Memory B cell (primary cell): ENCODE results near the gene NAA38.
"Not testable (repeated sequence)": the region's sequence is repeated elsewhere in the genome, so short reads cannot be mapped to it uniquely, and the experiment has no call there.

Experiments used
- ATAC-seq: fragments of 150-1000 bp; cut with Tn5 transposase; 2 replicates; pipeline ENCODE4 v1.10.0; 2021; ENCODE audit warnings: low read depth, mild to moderate bottlenecking, moderate library complexity
- DNase-seq, 2 donors: peaks; one replicate each; pipeline ENCODE4 v3.0.0; 2022; ENCODE audit warnings: low spot score in 2 of 2
- H3K27ac Mint-ChIP-seq: one replicate; pipeline ENCODE4 v1.8.0; 2022; ENCODE audit warnings: mild to moderate bottlenecking, moderate library complexity, mixed read lengths
- H3K27me3 Mint-ChIP-seq: one replicate; pipeline ENCODE4 v1.8.0; 2022; ENCODE audit warnings: mixed read lengths
- H3K36me3 Mint-ChIP-seq: one replicate; pipeline ENCODE4 v1.8.0; 2022; ENCODE audit warnings: mild to moderate bottlenecking, mixed read lengths
- H3K4me1 Mint-ChIP-seq: one replicate; pipeline ENCODE4 v1.8.0; 2022; ENCODE audit warnings: mixed read lengths
- H3K4me3 Mint-ChIP-seq: one replicate; pipeline ENCODE4 v1.8.0; 2022; ENCODE audit warnings: mild to moderate bottlenecking, moderate library complexity, mixed read lengths
- H3K9me3 Mint-ChIP-seq: one replicate; pipeline ENCODE4 v1.8.0; 2022; ENCODE audit warnings: mixed read lengths

Gene NAA38

GRCh38 chr17:7820231-7820630 is 37.1 kb downstream of the NAA38 start:
- Mint-ChIP-seq H3K4me3 (no peak overlapping the region), H3K27me3 (peaks cover 6% of the 10 kb centered on the region), H3K27ac (no peak overlapping the region), H3K36me3 (no peaks in the 10 kb centered on the region), H3K9me3 (no peaks in the 10 kb centered on the region), H3K4me1 (no peaks in the 10 kb centered on the region)
- ATAC-seq = no peak
- DNase-seq = no peak

DNA sequence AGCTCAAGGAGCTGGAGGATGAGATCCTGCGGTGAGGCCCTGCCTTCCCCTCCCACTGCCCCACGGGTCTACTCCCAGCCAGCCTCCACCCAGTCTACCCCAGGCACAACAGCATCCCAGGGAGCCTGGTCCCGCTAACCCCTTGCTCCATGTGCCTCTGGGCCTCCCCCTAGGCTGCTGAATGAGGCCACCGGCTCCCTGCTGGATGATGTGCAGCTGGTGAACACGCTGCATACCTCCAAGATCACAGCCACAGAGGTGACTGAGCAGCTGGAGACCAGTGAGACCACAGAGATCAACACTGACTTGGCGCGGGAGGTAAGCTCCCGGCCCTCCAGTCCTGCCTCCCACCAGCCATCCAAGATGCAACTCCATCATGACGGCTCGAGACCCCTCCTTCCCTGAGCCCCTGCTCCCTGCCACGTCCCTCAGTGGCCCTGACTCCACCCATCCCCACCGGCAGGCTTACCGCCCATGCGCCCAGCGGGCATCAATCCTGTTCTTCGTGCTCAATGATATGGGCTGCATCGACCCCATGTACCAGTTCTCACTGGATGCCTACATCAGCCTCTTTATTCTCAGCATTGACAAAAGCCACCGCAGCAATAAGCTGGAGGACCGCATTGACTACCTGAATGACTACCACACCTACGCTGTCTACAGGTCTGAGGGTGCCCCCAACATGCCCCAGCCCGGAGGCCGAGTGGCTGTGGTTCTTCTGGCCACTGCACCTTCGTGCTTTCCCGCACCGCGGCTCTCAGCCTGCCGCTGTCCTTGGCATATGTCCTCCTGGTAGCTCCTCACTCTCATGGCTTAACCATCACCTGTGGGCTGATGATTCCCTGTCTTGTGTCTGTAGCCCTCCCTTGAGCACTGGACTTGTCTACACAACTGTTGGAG is 38.4 kb downstream of the NAA38 start:
- no peaks in the 10 kb centered on the region for H3K4me1 Mint-ChIP-seq
- H3K27ac Mint-ChIP-seq = no peak overlapping the region
- no peak for DNase-seq
- no peak overlapping the region for H3K4me3 Mint-ChIP-seq
- H3K27me3 Mint-ChIP-seq = peaks cover 6% of the 10 kb centered on the region
- no peak for ATAC-seq
- H3K36me3 Mint-ChIP-seq = no peaks in the 10 kb centered on the region
- no peaks in the 10 kb centered on the region for H3K9me3 Mint-ChIP-seq

- H3K4me1 Mint-ChIP-seq = no peaks in the 10 kb centered on the region
- H3K4me3 Mint-ChIP-seq = no peak overlapping the region
- no peak for ATAC-seq
- H3K27ac Mint-ChIP-seq = no peak overlapping the region
- DNase-seq = no peak
- H3K36me3 Mint-ChIP-seq = no peaks in the 10 kb centered on the region
- peaks cover 4% of the 10 kb centered on the region for H3K27me3 Mint-ChIP-seq
- no peaks in the 10 kb centered on the region for H3K9me3 Mint-ChIP-seq
Measured at GRCh38 chr17:7818026-7818425, 39.3 kb downstream of the NAA38 start.

DNA sequence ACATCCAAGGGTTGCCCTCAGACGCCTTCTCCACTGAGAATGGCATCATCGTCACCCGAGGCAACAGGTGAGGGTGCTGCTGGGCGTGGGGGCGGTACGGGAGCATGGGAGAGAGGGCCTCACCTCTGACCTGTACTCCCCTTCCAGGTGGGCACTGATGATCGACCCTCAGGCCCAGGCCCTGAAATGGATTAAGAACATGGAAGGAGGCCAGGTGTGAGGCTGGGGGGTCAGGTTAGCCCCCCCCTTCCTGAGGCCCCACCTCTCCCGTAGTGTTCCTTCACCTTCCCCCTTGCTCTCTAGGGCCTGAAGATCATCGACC is 39.8 kb downstream of the NAA38 start:
- Mint-ChIP-seq H3K4me3 (no peak overlapping the region), H3K27me3 (peaks cover 4% of the 10 kb centered on the region), H3K4me1 (no peaks in the 10 kb centered on the region), H3K36me3 (no peaks in the 10 kb centered on the region), H3K27ac (no peak overlapping the region), H3K9me3 (no peaks in the 10 kb centered on the region)
- ATAC-seq (no peak), DNase-seq (no peak)

- Mint-ChIP-seq H3K36me3 (no peaks in the 10 kb centered on the region), H3K9me3 (no peaks in the 10 kb centered on the region)
Measured at GRCh38 chr17:7816926-7817642, 40.3 kb downstream of the NAA38 start.

DNA sequence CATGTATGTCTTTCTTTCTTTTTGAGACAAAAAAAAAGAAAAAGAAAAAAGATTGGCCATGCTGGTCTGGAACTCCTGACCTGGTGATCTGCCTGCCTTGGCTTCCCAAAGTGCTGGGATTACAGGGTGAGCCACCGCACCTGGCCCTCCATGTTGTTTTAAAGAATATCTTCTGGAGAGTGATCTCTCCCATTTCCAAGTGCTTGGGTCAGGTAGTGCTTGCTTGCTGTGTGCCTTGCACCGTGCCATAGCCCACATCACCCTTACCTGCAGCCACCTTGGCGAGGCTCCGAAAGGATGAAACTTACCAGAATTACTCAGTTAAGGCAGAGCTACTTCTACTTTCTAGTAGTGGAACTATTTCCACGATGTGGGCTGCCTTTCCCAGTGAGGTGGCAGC is 42.4 kb downstream of the NAA38 start:
- DNase-seq = no peak
- no peaks in the 10 kb centered on the region for H3K4me1 Mint-ChIP-seq
- no peak for ATAC-seq
- peaks cover 2% of the 10 kb centered on the region for H3K27me3 Mint-ChIP-seq
- no peak overlapping the region for H3K4me3 Mint-ChIP-seq
- H3K9me3 Mint-ChIP-seq = no peaks in the 10 kb centered on the region
- no peak overlapping the region for H3K27ac Mint-ChIP-seq
- no peaks in the 10 kb centered on the region for H3K36me3 Mint-ChIP-seq

More at GRCh38 chr17:7816926-7817642, 40.3 kb downstream of the NAA38 start:
- ATAC-seq = no peak
- H3K27ac Mint-ChIP-seq = no peak overlapping the region
- DNase-seq = no peak
- H3K4me1 Mint-ChIP-seq = no peaks in the 10 kb centered on the region
- peaks cover 4% of the 10 kb centered on the region for H3K27me3 Mint-ChIP-seq
- H3K4me3 Mint-ChIP-seq = no peak overlapping the region

DNA sequence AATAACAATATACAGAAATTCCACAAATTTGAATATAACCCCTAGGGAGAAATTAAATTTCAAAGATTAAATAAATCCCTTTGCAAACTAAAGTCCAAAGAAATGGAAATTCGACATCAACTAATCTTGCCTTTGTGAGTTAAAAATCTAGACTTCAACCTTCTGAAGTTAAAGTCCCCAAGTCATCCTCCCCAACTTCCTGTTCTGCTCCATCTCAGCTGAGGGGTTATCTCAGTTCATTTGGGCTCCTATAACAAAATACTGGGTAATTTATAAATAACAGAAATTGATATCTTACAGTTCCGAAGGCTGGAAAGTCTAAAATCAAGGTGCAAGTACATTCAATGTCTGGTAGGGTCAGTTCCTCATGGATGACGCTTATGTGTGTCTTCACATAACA is 46.1 kb downstream of the NAA38 start:
- H3K9me3 Mint-ChIP-seq = no peaks in the 10 kb centered on the region
- H3K27me3 Mint-ChIP-seq = peaks cover 14% of the 10 kb centered on the region
- no peak overlapping the region for H3K4me3 Mint-ChIP-seq
- no peak for DNase-seq
- no peak for ATAC-seq
- no peaks in the 10 kb centered on the region for H3K4me1 Mint-ChIP-seq
- H3K36me3 Mint-ChIP-seq = no peaks in the 10 kb centered on the region
- H3K27ac Mint-ChIP-seq = no peak overlapping the region

- H3K36me3 Mint-ChIP-seq = not testable (repeated sequence)
Measured at GRCh38 chr17:7809791-7810343, 47.5 kb downstream of the NAA38 start.

DNA sequence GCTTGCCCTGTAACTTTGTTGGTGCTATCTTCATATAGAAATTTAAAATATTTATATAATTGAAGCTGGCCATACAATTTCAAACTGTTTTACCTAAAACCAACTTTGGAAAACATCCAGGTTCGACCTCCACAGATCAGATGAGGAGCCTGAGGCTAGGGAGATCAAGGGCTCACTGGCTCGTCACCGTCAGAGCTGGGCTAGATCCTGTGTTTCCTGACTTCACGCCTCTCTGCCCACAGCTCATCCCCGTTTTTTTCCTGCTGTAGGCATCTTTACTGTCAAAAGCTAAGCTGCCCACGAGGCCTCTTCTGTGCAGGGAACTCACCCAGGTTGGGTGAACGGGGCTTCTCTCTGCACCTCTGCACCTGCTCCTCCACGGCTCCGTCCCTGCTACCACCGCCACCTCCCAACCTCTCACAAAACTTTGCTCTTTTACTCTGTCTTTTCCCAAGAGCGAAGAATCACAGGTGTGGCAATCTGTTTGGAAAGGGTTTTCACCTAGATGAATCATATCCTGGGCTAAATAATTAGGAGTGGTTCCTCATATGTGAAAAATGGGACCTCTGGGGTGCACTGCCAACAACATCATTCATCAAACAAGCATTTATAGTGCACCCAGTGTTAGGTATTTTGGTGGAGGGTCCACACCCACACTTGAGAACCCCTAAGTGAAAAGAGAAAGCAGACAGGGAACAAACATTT is 48.1 kb downstream of the NAA38 start:
- ATAC-seq = no peak
- Mint-ChIP-seq H3K9me3 (no peaks in the 10 kb centered on the region), H3K36me3 (no peaks in the 10 kb centered on the region), H3K4me1 (no peaks in the 10 kb centered on the region), H3K27me3 (peaks cover 19% of the 10 kb centered on the region), H3K27ac (no peak overlapping the region), H3K4me3 (no peak overlapping the region)
- DNase-seq = no peak

More at GRCh38 chr17:7809791-7810343, 47.5 kb downstream of the NAA38 start:
- H3K4me1 Mint-ChIP-seq, ATAC-seq, H3K27ac Mint-ChIP-seq, H3K9me3 Mint-ChIP-seq, H3K4me3 Mint-ChIP-seq, DNase-seq: not testable (repeated sequence)
- H3K27me3 Mint-ChIP-seq = peaks cover 19% of the 10 kb centered on the region

DNA sequence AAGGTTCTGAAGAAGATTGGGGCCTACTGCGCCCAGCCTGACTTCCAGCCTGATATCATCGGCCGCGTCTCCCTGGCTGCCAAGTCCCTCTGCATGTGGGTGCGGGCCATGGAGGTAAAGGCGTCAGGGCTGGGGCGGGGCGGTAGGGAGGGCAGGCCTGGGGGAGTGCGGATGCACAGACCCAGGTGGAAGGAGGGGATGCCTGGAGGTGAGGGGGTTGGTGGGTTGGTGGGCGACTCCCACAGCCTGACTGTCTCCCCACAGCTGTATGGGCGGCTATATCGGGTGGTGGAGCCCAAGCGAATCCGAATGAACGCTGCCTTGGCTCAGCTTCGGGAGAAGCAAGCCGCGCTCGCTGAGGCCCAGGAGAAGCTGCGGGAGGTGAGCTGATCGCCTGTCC is 50.2 kb downstream of the NAA38 start:
- Mint-ChIP-seq H3K36me3 (no peaks in the 10 kb centered on the region), H3K9me3 (no peaks in the 10 kb centered on the region), H3K4me3 (no peak overlapping the region), H3K27me3 (peaks cover 23% of the 10 kb centered on the region), H3K27ac (no peak overlapping the region), H3K4me1 (peaks cover 2% of the 10 kb centered on the region)
- DNase-seq (no peak), ATAC-seq (no peak)
